ENCODE results near the gene FEM1C.

FEM1C gene

GRCh38 chr5:115557667-115558387 is 13.3 kb upstream of the FEM1C start:
- peak; percentile 50 for DNase-seq (ENCODE audit: low spot score)

DNA sequence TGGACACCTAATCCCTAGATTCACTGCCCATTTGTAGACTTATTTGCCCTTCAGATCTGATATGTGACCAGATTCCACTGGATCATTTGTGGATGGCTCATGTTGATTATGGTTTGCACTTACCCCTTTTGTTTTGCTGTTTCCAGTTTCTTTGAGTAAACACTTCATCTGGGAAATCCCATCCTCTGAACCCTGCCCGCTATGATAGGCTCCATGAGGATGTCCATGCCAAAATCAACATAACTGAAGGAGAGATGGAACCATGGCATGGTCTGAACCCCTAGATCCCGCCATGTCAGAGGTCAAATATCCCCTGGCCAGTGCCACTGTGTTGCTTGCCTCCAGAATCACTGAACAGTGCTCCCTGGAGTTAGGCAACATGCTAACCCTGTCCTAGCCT is 11.7 kb upstream of the FEM1C start:
- DNase-seq (ENCODE audit: low spot score): no peak

- DNase-seq (ENCODE audit: low spot score): no peak
Measured at GRCh38 chr5:115555084-115555633, 10.6 kb upstream of the FEM1C start.

DNA sequence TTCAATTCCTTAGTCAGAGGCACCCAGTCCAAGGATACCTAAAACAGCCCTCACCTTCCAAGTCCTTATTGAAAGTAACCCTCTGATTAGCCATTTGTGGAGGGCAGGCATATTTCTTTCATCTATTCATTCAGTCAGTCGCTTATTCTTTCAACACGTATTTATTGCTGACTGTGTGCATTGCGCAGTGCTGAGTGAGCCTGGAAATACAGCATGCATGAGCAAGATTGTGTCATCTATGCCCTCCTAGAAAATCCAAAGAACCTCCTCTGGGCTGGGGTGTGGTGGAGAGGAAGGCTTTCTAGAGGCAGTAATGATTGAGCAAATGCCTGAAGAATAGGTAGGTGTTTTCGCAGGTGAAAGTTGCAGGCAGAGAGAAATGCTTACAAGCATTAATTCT is 8.5 kb upstream of the FEM1C start:
- DNase-seq (ENCODE audit: low spot score): peak; percentile 71

DNA sequence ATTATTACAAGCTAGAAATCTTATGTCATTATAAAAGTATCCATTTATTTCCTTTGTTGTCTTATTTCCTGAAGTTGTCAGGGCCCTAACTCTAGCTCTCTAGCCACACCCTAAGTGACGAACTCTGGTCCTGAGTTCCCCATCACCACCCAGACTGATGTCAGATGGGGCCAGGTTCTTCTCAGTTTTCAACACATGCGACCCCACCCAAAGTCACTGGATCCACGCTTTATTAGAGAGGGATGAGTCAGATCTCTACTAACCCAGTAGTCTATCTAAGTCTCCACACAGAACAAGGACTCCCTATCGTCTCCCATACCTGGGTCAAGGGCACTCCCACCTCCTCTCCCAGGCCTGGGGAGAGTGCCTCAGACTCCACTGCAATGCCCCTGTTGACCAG is 6.8 kb upstream of the FEM1C start:
- DNase-seq (ENCODE audit: low spot score): peak; percentile 41

- peak; percentile 43 for DNase-seq (ENCODE audit: low spot score)
Measured at GRCh38 chr5:115549154-115549553, 4.6 kb upstream of the FEM1C start.

GRCh38 chr5:115548683-115549082 is 4.1 kb upstream of the FEM1C start:
- no peak for DNase-seq (ENCODE audit: low spot score)

GRCh38 chr5:115545351-115545882 is 842 bp upstream of the FEM1C start:
- DNase-seq (ENCODE audit: low spot score): no peak

GRCh38 chr5:115544043-115544435 is 536 bp downstream of the FEM1C start:
- peak; percentile 55 for DNase-seq (ENCODE audit: low spot score)

GRCh38 chr5:115543365-115544042 is 1.1 kb downstream of the FEM1C start:
- DNase-seq (ENCODE audit: low spot score): peak; percentile 54

DNA sequence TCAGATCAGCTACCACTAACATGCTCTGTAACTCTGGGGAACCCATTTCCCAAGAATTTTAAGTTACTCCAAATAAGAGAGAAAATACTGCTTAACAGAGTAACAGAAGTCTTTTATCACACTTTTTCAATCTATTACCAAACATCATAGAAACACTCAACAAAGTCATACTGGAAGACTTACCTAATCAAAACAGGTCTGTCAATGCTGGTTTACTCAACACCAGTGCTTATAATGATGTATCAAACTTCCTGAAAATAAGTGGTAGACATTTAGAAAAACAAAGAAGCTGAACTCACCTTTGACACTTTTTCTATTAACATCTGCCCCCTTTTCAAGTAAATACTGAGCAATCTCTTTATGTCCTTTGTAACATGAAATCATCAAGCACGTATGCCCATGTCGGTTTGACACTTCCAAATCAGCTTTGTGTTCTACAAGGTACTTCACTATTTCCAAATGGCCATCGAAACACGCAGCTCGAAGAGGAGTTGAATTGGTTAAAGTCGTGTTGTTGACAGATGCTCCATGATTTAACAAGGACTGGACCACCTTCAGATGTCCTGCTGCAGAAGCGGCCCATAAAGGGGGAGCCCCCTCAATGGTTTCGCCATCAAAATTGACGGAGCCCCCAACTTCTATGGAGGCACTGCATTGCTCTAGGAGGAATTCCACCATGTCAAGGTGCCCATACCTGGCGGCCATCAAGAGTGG is 1.8 kb downstream of the FEM1C start:
- DNase-seq (ENCODE audit: low spot score): no peak

DNA sequence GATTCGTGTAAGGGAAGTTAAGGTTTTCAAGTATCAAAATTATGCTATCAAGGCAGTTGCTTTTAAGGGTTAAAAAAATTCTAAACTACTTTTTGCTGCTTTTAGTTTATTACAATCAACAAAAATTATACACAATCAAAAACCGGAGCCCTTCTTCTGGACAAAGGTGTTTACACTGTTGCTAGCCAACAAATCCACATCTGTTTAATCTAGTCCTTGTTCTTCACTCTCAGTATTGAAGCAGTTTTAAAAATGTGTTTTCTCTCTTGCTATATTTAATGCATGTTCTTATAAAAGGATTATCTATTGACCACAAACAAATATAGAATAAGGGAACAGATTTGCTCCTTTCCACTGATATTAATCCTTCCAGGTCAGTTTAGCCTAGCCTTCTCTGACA is 2.5 kb downstream of the FEM1C start:
- no peak for DNase-seq (ENCODE audit: low spot score)

DNA sequence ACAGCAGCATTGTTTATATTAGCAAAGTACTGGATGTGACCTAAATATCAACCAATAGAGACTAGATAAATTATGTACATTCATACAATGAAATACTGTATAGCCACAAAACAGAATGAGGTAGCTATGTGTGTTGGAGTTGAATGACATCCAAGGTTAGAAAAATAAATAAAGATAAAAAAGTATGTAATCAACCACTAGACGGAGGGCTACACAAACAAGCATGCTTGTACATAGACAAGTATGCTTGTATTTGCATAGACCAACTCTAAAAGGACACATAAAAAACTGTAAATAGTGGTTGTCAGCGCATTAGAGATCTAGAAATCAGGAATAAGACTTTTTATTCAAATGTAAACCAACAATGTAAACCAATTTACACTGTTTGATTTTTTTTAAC is 3.0 kb downstream of the FEM1C start:
- DNase-seq (ENCODE audit: low spot score): no peak

GRCh38 chr5:115535479-115536035 is 9.0 kb downstream of the FEM1C start:
- DNase-seq (ENCODE audit: low spot score): no peak

DNA sequence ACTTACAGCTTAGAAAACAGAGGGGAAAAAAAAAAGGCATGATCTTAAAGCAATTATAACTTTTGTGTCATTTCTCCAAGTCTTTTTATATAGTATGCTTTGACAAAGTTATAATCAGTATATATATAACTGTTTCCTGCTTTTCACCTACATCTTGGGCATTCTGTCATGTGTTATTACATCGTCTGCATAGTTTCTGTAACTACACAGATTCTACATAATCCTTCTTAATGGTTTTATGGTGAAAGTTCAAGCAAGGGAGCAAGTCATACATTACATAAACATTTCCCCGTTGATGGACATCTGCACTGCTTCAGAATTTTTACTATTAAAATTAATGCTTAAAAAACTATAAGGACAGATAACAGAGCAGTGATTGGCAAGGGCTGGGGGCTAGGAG is 12.1 kb downstream of the FEM1C start:
- no peak for DNase-seq (ENCODE audit: low spot score)

GRCh38 chr5:115531787-115532367 is 12.7 kb downstream of the FEM1C start:
- no peak for DNase-seq (ENCODE audit: low spot score)

GRCh38 chr5:115531380-115531779 is 13.2 kb downstream of the FEM1C start:
- DNase-seq (ENCODE audit: low spot score): no peak

DNA sequence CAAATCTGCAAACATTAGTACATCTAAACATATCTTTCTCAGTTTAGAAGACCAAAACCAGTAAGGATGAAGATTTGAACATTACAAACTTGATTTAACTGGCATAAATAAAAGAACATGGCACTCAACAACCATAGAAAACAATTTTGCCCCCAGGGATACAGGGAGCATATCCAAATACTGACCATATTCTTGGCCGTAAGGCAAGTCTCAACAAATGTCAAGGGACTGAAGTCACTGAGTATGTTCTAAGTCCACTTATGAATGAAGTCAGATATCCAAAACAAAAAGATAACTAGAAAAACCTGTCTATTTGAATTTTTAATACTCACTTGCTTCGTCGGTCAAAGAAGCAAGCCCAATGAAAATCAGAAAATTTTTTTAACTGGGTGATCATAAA is 14.1 kb downstream of the FEM1C start:
- DNase-seq (ENCODE audit: low spot score): no peak

DNA sequence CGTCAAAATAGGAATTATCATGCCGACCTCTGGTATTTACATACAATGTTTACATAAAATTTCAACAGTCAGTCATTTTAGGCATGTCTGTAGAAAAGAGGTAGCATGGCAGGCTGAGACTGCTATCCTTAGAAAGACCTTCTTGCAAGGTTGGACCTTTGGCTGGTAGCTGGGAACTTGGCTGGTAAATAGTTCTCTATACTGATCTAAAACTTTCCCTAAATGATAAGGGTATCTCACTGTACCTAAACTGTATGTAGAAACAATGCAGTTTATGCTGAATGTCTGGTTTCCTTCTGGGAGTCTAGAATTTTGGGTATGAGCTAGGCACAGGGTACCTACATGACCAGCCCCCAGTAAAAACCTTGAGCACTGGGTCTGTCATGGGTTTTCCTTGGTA is 18.0 kb downstream of the FEM1C start:
- DNase-seq (ENCODE audit: low spot score): no peak

GRCh38 chr5:115524199-115524847 is 20.3 kb downstream of the FEM1C start:
- no peak for DNase-seq (ENCODE audit: low spot score)

DNA sequence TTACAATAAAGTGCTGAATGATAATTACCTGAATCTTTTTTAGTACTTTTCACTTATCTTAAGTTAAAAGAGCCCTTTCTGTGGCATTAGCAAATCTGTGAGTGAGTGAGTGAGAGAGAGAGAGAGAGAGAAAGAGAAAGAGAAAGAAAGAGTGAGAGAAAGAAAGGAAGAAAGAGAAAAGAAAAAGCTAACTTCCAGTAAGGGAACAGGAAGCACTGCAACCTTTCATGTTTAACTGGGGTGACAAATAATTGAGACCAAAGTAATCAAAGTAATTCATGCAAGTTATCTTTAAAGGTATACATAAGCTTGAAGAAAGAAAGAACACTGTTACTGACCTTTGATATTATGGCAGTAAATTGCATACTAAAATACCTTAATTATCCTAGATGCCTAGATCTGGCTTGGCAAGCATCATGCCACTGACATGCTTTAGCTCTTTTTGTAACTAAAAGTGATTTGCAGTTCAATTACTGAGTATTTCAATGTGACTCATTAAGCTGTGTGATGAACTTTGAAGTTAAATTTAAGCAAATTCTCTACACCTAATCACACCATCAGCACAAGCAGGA is 21.7 kb downstream of the FEM1C start:
- DNase-seq (ENCODE audit: low spot score): no peak

Measured in kidney tubule cell (primary cell).